Aorta (tissue), 5 donors: ENCODE results near the gene HOMEZ. TPM values are rescaled to one million over a fixed set of nuclear protein-coding genes. Genes with fewer than 3 reads are reported as not detected.

Experiments used
- ATAC-seq: fragments of 200-7000 bp; cut with Tn5 transposase; one replicate; pipeline ENCODE4 v1.9.1; 2022; ENCODE audit warnings: moderate library complexity; ENCODE audit not compliant: low FRiP score
- DNase-seq, 2 donors: peaks; one replicate each; pipeline ENCODE4 v3.0.0-alpha.2; 2020
- H3K27ac ChIP-seq, 2 donors: one replicate each; pipeline ENCODE4 v1.5.1; 2013; ENCODE audit warnings: low read length in 2 of 2, mild to moderate bottlenecking in 2 of 2, moderate library complexity in 2 of 2, control low read depth in 1 of 2, inconsistent platforms in 1 of 2, low read depth in 1 of 2
- H3K27me3 ChIP-seq, 2 donors: one replicate each; pipeline ENCODE4 v1.6.1; 2013; ENCODE audit warnings: control low read depth in 1 of 2, low read length in 1 of 2, mild to moderate bottlenecking in 1 of 2, moderate library complexity in 1 of 2; ENCODE audit not compliant: insufficient read depth in 2 of 2, control insufficient read depth in 1 of 2
- H3K36me3 ChIP-seq, 2 donors: one replicate each; pipeline ENCODE4 v1.6.1; 2013; ENCODE audit warnings: control low read depth in 1 of 2, low read length in 1 of 2, mild to moderate bottlenecking in 1 of 2; ENCODE audit not compliant: insufficient read depth in 2 of 2, control insufficient read depth in 1 of 2
- H3K4me1 ChIP-seq, 2 donors: one replicate each; pipeline ENCODE4 v1.6.1; 2013; ENCODE audit warnings: low read length in 2 of 2, control low read depth in 1 of 2, mild to moderate bottlenecking in 1 of 2, moderate library complexity in 1 of 2; ENCODE audit not compliant: insufficient read depth in 2 of 2, control insufficient read depth in 1 of 2
- H3K4me3 ChIP-seq, 2 donors: one replicate each; pipeline ENCODE4 v1.5.1; 2013; ENCODE audit warnings: low read length in 2 of 2, control low read depth in 1 of 2, mild to moderate bottlenecking in 1 of 2
- H3K9me3 ChIP-seq: one replicate; pipeline ENCODE4 v1.6.1; 2013; ENCODE audit warnings: mild to moderate bottlenecking, low read length; ENCODE audit not compliant: control insufficient read depth
- WGBS, 2 donors: extraction: QIAGEN DNeasy Blood & Tissue Kit; methylation state at CpG; one replicate each; pipeline ENCODE4 v1.1.7; 2013; 5-methylcytosine and 5-hydroxymethylcytosine counted together
- intact Hi-C, 2 donors: fragments of 100-400 bp; cut with DNase I; formaldehyde crosslinking; loops; one replicate each; pipeline versions ENCODE4 v1.14.2 to v1.15.0; 2022
- polyA plus RNA-seq, 2 donors: library from polyadenylated mRNA; stranded (reverse); fragments of 200-250 nt; gene quantifications; one replicate each; pipeline ENCODE4 v1.2.3, GENCODE V29; 2013
- total RNA-seq, 2 donors: library from RNA; stranded (reverse); fragmentation: NEBNext Ultra II Directional; extraction: Animal tissue kit (Norgen Biotek cat#: 25700); gene quantifications; one replicate each; pipeline ENCODE4 v1.2.1, GENCODE V29; 2021
- donor health status: healthy with polysubstance abuse.
- donor health status: Bipolar disorder and iron deficiency.
- donor health status: DM: no; HTN: no; CAD: no.
- donor health status: DM: no; HTN: no; CAD: no.
- donor health status: DM: yes; HTN: yes; CAD: no.

The HOMEZ gene
- total and polyA plus RNA-seq, 4 donors, result 1.9 to 10.6 (median 4.3) TPM

- intact Hi-C loops, result no loop called here
- H3K4me1 ChIP-seq, result no peaks in the 10 kb centered on the region
- WGBS, 2 donors, result 89 to 92% methylated on average over 1 of the region's 1 CpG
Measured at GRCh38 chr14:23310546-23310945, 24.6 kb upstream of the HOMEZ start.

GRCh38 chr14:23308721-23309445 lies 23.0 kb upstream of the HOMEZ start:
- Histone ChIP-seq H3K36me3 (peaks cover 0 to 3% of the 10 kb centered on the region in 2 donors), H3K4me1 (no peaks in the 10 kb centered on the region), H3K27ac (no peak overlapping the region), H3K27me3 (no peaks in the 10 kb centered on the region), H3K4me3 (no peak overlapping the region), H3K9me3 (no peaks in the 10 kb centered on the region)
- no peak for DNase-seq
- 79 to 80% methylated on average over 17 of the region's 17 CpGs for WGBS, 2 donors
- no peak for ATAC-seq
- intact Hi-C loops, result no loop called here

More at GRCh38 chr14:23310546-23310945, 24.6 kb upstream of the HOMEZ start:
- no peak for DNase-seq
- Histone ChIP-seq H3K27ac (no peak overlapping the region), H3K4me3 (no peak overlapping the region), H3K36me3 (peaks cover 0 to 3% of the 10 kb centered on the region in 2 donors), H3K27me3 (no peaks in the 10 kb centered on the region), H3K9me3 (no peaks in the 10 kb centered on the region)
- no peak for ATAC-seq

GRCh38 chr14:23307687-23308644 lies 22.0 kb upstream of the HOMEZ start:
- peaks cover 0 to 3% of the 10 kb centered on the region in 2 donors for H3K36me3 ChIP-seq
- no peak overlapping the region for H3K27ac ChIP-seq
- WGBS, 2 donors, result 76 to 83% methylated on average over 22 of the region's 22 CpGs
- no peaks in the 10 kb centered on the region for H3K4me1 ChIP-seq
- ATAC-seq (no peak), DNase-seq (no peak)
- intact Hi-C loops, result no loop called here
- no peak overlapping the region for H3K4me3 ChIP-seq
- H3K9me3 ChIP-seq, result no peaks in the 10 kb centered on the region
- no peaks in the 10 kb centered on the region for H3K27me3 ChIP-seq

- H3K27me3 ChIP-seq, result no peaks in the 10 kb centered on the region
- H3K36me3 ChIP-seq, result peaks cover 0 to 3% of the 10 kb centered on the region in 2 donors
- no peaks in the 10 kb centered on the region for H3K4me1 ChIP-seq
- peak overlapping the region; percentile 23 to 28 for H3K27ac ChIP-seq
- DNase-seq, result no peak
- ATAC-seq, result no peak
- intact Hi-C loops, result no loop called here
- H3K4me3 ChIP-seq, result peak overlapping the region; percentile 13 to 31
- WGBS, 2 donors, result 1 to 2% methylated on average over 5 of the region's 5 CpGs
- H3K9me3 ChIP-seq, result no peaks in the 10 kb centered on the region
Measured at GRCh38 chr14:23307146-23307530, 21.2 kb upstream of the HOMEZ start.

GRCh38 chr14:23306412-23307145 lies 20.6 kb upstream of the HOMEZ start, which contains the start of gene BCL2L2:
Gene BCL2L2, plus strand, starts transcription at chr14:23306833. Its CDS starts 935 bp downstream, at chr14:23307768.
- Histone ChIP-seq H3K27me3 (no peaks in the 10 kb centered on the region), H3K27ac (peak within 1 kb of the TSS; percentile 23 to 93), H3K4me3 (peak within 1 kb of the TSS; percentile 13 to 31), H3K36me3 (peaks cover 0 to 3% of the 10 kb centered on the region in 2 donors), H3K4me1 (no peaks in the 10 kb centered on the region), H3K9me3 (no peaks in the 10 kb centered on the region)
- ATAC-seq (peak; percentile 83), DNase-seq (peak; percentile 95 to 96)
- 1% methylated on average over 24 of the region's 24 CpGs for WGBS, 2 donors
- intact Hi-C loops, result no loop called here

- peak; percentile 80 to 90 for DNase-seq
- no peaks in the 10 kb centered on the region for H3K27me3 ChIP-seq
- WGBS, 2 donors, result 3% methylated on average over 66 to 81 of the region's 81 CpGs
- intact Hi-C loops, result no loop called here
- H3K36me3 ChIP-seq, result no peaks in the 10 kb centered on the region
- peak within 1 kb of the TSS; percentile 44 to 73 for H3K4me3 ChIP-seq
- no peaks in the 10 kb centered on the region for H3K9me3 ChIP-seq
- peak; percentile 71 for ATAC-seq
- H3K4me1 ChIP-seq, result peaks cover 0 to 2% of the 10 kb centered on the region in 2 donors
- H3K27ac ChIP-seq, result peak within 1 kb of the TSS in 1 of 2 donors; percentile 98
Measured at GRCh38 chr14:23302290-23303225, 16.6 kb upstream of the HOMEZ start, which contains the start of gene PPP1R3E. Gene PPP1R3E, minus strand, starts transcription at chr14:23302859. Its CDS starts 283 bp downstream, at chr14:23302576.

GRCh38 chr14:23301969-23302289 lies 16.0 kb upstream of the HOMEZ start:
- peak; percentile 33 for ATAC-seq

More at GRCh38 chr14:23301969-23302289, 16.0 kb upstream of the HOMEZ start:
- Histone ChIP-seq H3K4me3 (peak overlapping the region; percentile 44 to 73), H3K9me3 (no peaks in the 10 kb centered on the region), H3K36me3 (no peaks in the 10 kb centered on the region), H3K4me1 (peaks cover 0 to 2% of the 10 kb centered on the region in 2 donors), H3K27ac (peak overlapping the region in 1 of 2 donors; percentile 98), H3K27me3 (no peaks in the 10 kb centered on the region)
- intact Hi-C loops, result loop anchor here in 1 of 2 donors (2.0 kb wide), 1 partner anchor 207 kb away; the partner anchor contains the start of genes ACIN1 and C14orf119
- no peak for DNase-seq
- WGBS, 2 donors, result 1% methylated on average over 24 to 25 of the region's 25 CpGs
